ENCODE data around the gene ABLIM1. TPM values are rescaled to one million over a fixed set of nuclear protein-coding genes. Genes with fewer than 3 reads are reported as not detected.
A peak's percentile ranks its signal among the peaks of the same experiment; 100 is the strongest.

Gene ABLIM1
- total and polyA plus RNA-seq, 8 donors: 52.7 to 195 (median 65.5) TPM

DNA sequence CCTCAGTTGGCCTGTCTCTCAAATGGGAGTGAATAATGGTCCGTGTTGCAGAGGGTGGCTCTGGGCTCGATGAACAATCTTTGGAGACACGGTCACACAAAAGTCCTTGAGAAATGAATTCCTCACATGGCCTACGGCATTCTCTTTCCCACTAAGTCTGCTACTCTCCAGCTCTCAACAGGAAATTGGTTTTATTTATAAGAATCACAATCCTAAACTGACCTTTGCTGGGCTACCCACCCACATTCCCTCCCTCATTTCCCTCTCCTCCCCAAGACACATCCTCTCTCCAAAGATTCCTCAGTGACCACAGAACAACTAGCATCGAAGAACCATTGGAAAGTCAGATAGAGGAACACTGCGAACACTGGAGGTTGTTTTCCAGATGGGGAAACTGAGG, 258.5 kb downstream of the ABLIM1 start:
- peaks cover 16 to 53% of the 10 kb centered on the region in 2 donors for H3K27me3 ChIP-seq
- ATAC-seq (no peak), DNase-seq (no peak)
- H3K27ac ChIP-seq: no peak overlapping the region
- H3K4me1 ChIP-seq: peaks cover 11% of the 10 kb centered on the region in 2 donors
- H3K4me3 ChIP-seq: no peak overlapping the region
- TF ChIP-seq, protein P1, sequence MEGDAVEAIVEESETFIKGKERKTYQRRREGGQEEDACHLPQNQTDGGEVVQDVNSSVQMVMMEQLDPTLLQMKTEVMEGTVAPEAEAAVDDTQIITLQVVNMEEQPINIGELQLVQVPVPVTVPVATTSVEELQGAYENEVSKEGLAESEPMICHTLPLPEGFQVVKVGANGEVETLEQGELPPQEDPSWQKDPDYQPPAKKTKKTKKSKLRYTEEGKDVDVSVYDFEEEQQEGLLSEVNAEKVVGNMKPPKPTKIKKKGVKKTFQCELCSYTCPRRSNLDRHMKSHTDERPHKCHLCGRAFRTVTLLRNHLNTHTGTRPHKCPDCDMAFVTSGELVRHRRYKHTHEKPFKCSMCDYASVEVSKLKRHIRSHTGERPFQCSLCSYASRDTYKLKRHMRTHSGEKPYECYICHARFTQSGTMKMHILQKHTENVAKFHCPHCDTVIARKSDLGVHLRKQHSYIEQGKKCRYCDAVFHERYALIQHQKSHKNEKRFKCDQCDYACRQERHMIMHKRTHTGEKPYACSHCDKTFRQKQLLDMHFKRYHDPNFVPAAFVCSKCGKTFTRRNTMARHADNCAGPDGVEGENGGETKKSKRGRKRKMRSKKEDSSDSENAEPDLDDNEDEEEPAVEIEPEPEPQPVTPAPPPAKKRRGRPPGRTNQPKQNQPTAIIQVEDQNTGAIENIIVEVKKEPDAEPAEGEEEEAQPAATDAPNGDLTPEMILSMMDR (IDR thresholded peaks at IDR 0.05): no peak
- intact Hi-C loops (cut with DNase I): no loop called here
- no peaks in the 10 kb centered on the region for H3K36me3 ChIP-seq
- no peaks in the 10 kb centered on the region for H3K9me3 ChIP-seq

DNA sequence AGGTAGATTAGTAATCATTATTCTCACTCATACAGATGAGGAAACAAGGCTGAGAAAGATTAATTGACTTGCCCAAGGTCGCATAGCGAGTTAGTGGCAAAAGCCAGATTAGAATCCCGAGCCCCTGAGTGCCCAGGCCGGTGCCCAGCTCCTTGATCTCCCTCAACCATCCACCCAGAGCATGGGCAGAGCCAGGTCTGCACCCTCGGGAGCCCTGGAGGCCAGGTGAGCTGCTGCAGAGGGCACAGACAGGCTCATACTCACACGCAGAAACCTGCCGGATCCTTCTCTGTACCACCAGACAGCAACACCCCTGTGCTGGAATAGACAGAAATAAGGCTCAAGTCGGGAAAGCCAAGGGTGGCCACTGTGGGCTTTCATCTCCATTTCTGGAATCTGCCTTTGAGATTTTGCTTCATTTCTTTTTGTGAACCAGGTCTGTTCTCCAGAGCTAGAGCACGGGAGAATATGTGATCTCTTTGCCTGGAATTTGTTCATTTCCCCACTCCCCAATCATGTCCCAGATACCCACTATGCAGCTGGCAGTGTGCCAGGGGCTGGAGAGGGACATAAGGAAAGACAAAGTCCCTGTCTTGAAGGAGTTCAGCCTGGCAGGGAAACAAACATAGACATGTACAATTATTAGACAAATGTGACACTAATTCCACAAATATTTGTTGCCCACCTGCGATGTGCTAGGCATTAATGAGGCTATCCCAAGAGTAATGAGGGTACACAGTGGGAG, 259.3 kb downstream of the ABLIM1 start:
- TF ChIP-seq, protein P1 (IDR thresholded peaks at IDR 0.05): no peak
- intact Hi-C loops (cut with DNase I): no loop called here
- peaks cover 6 to 10% of the 10 kb centered on the region in 2 donors for H3K4me1 ChIP-seq
- no peak overlapping the region for H3K27ac ChIP-seq
- H3K9me3 ChIP-seq: no peaks in the 10 kb centered on the region
- ATAC-seq: no peak
- H3K4me3 ChIP-seq: no peak overlapping the region
- H3K36me3 ChIP-seq: no peaks in the 10 kb centered on the region
- no peak for DNase-seq
- peaks cover 11 to 47% of the 10 kb centered on the region in 2 donors for H3K27me3 ChIP-seq

DNA sequence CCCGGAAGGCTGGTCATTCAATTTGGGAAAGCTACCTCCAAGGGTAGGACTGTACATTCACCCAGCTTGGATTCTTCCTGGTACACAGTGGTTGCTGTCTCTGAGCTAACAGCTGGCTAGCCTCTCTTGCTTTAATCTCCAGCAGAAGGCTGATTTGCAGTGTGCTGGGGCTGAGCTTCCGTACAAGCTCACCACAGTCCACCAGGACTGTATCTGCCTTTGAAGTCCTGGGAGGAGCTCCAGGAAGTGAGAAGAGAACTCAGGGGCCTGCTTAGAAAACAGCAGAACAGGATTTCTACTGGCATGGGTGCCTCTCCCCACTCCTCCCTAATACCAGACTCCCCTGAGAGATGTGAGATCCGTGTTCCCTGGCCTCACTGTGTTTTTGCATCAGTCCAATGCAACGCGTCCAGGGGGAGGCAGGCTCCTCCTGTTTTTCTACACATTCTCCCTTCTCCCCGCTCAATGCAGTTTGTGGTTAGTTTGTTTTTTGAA, 260.4 kb downstream of the ABLIM1 start:
- intact Hi-C loops (cut with DNase I): no loop called here
- Histone ChIP-seq H3K9me3 (no peaks in the 10 kb centered on the region), H3K27me3 (peaks cover under 1 to 36% of the 10 kb centered on the region in 2 donors), H3K4me3 (no peak overlapping the region), H3K4me1 (peaks cover 0 to 6% of the 10 kb centered on the region in 2 donors), H3K36me3 (no peaks in the 10 kb centered on the region), H3K27ac (peak overlapping the region in 1 of 2 donors; percentile 13)
- DNase-seq: no peak
- TF ChIP-seq, protein P1 (IDR thresholded peaks at IDR 0.05): no peak
- peak; percentile 35 for ATAC-seq

DNA sequence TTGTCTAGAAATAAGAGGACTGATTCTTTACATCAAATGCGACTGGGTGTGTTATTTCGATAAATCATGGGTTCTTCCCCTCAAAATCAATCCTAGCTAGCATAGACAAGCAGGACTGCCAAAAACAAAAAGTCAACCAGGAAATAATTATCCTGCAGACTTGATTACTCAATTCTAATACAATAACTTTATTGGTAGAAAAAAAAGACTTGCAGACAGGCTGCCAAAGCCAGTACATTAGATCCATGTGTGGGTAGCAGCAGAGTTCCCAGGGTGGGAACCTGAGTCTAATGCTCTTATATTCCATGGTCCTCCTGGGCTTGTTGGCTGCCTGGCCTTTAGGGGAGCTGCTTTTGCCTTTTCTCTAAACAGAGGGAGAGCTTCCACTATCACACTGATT, 261.6 kb downstream of the ABLIM1 start:
- TF ChIP-seq, protein P1 (IDR thresholded peaks at IDR 0.05): no peak
- intact Hi-C loops (cut with DNase I): no loop called here
- H3K4me3 ChIP-seq: no peak overlapping the region
- peaks cover 0 to 25% of the 10 kb centered on the region in 2 donors for H3K27me3 ChIP-seq
- H3K27ac ChIP-seq: no peak overlapping the region
- DNase-seq (no peak), ATAC-seq (no peak)
- H3K4me1 ChIP-seq: peaks cover 0 to 6% of the 10 kb centered on the region in 2 donors
- H3K36me3 ChIP-seq: no peaks in the 10 kb centered on the region
- no peaks in the 10 kb centered on the region for H3K9me3 ChIP-seq

DNA sequence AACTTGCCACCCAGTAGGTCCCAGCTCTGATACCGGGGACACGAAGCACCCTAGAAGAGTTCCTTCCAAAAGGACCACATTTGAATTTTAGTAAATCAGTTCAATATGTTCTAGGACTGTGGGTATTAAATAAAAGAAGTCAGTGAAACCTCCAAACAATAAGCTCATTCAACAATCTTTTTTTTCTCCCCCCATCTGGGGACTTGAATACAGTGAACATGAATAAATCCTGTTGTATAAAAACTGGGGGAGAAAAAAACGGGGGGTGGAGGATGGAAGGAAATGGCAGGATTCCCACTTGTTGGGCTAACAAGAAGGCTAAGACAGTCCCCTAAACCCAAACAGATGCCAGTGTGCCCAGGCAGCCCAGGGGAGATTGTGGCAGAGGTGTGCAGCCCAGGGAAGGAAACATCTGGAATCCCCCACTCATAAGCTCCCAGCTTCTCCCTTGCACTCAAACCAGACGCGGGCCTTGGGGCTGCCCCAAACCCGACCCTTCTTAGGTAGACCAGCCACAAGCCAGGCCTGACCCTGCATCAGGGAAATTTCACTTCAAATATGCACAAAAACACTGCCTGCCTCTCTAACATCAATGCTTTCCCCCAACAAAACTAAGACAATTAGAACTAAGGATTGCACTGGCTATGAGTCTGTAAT, 262.6 kb downstream of the ABLIM1 start:
- H3K27ac ChIP-seq: no peak overlapping the region
- H3K36me3 ChIP-seq: no peaks in the 10 kb centered on the region
- ATAC-seq (no peak), DNase-seq (no peak)
- H3K4me1 ChIP-seq: peaks cover 0 to 6% of the 10 kb centered on the region in 2 donors
- H3K4me3 ChIP-seq: no peak overlapping the region
- H3K27me3 ChIP-seq: peaks cover 0 to 25% of the 10 kb centered on the region in 2 donors
- no peaks in the 10 kb centered on the region for H3K9me3 ChIP-seq
- intact Hi-C loops (cut with DNase I): no loop called here
- TF ChIP-seq, protein P1 (IDR thresholded peaks at IDR 0.05): no peak

All from left lung (tissue), 10 donors.